NCI-H1417 treated with DMSO at 0.1 percent for 48 hours (cell line): Measurements from ENCODE around the gene RASGRP4.
"Not testable (repeated sequence)": the region's sequence is repeated elsewhere in the genome, so short reads cannot be mapped to it uniquely, and the experiment has no call there.

ENCODE experiments used
- DNase-seq: peaks from one replicate; lab custom pipeline; 2025; lab: John Stamatoyannopoulos, UW

The RASGRP4 gene

DNA sequence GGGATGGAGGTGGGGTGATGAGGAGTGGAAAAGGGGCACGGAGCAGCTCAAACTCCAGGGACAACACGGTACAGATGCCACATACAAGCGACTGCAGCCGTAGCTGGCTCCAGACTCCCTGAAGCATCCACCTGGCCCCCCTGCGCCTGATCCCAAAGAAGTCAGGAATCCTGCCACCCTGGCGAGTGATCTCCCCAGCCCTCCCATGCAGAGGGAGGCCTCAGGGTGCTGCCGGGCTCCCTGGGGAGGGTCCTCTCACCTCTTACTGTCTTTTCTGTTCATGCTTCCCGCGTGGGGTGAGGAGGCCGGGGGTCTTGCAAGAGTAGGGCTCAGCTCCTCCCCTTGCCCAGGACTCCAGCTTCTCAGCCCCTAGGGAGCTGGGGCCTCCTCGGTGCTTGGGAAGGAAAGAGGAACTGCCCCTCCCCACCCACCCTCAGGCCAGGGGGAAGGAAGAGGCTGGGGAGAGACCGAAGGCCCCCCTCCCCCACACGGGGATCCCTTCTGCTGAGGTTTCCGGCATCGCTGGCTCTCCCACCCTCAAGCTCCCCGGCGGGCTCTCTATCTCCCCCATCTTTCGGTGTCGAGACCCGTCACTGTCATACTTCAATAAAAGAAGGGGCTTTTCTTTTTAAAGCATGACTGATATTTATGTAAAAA lies at the start of gene RASGRP4:
TSS of gene RASGRP4 (minus strand) at position 410 of the 657 bp plus-strand sequence. CDS start at position 282, 128 bp downstream.
- DNase-seq = no peak

DNA sequence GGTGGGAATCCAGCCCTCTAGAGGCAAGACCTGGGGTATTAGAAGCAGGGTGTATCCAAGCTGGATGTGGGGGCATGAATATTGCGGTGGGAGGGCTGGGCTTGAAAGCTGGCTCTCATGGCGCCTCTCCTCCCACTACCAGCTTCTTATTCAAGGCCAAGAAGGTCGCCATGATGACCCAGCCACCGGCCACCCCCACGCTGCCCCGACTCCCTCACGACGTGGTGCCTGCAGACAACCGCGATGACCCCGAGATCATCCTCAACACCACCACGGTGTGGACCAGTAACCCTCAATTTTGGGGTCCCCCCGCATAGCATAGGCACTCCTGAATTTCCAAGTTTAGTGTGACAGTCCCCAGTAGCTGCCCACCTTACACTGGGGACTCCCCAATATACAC lies 49.2 kb upstream of the RASGRP4 start:
- no peak for DNase-seq

DNA sequence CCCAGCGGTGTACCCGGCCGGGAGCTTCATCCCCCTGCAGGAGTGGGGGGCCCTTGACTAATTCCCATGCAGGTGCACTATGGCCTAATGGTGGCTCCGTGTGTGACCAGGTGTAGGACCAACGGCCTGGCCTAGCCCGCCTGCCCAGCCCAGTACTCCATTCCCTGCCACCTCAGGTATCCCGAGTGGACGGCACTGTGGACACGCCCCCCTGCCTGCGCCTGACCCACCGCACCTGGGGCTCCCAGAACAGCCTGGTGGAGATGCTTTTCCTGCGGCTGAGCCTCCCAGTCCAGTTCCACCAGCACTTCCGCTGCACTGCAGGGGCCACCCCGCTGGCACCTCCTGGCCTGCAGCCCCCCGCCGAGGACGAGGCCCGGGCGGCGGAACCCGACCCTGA lies 47.2 kb upstream of the RASGRP4 start:
- no peak for DNase-seq

DNA sequence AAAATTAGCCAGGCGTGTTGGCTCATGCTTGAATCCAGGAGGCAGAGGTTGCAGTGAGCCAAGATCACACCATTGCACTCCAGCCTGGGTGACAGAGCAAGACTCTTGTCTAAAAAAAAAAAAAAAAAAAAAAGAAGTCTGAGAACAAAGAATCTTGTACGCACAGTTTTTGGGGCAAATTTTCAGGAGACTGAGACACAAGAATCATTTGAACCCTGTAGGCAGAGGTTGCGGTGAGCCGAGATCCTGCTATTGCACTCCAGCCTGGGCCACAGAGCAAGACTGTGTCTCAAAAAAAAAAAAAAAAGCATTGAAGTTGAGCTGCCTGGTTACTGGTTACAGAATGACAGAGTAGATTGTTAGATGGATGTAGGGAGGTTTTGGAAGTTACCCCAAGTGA lies 46.7 kb upstream of the RASGRP4 start:
- not testable (repeated sequence) for DNase-seq

GRCh38 chr19:38470788-38471480 lies 44.9 kb upstream of the RASGRP4 start:
- no peak for DNase-seq

DNA sequence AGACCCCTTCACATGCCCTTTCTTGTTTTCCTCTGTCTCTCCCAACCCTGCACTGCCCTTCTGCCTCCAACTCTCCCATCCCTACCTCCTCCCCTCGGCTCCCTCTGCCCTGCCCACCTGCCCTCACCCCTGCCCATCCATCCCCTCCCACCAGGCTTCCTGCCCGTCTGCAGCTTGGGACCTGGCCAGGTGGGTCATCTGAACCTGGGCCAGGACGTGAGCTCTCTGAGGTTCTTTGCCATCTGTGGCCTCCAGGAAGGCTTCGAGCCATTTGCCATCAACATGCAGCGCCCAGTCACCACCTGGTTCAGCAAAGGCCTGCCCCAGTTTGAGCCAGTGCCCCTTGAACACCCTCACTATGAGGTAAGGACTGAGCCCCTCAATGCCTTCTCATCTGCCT lies 43.1 kb upstream of the RASGRP4 start:
- DNase-seq = no peak

DNA sequence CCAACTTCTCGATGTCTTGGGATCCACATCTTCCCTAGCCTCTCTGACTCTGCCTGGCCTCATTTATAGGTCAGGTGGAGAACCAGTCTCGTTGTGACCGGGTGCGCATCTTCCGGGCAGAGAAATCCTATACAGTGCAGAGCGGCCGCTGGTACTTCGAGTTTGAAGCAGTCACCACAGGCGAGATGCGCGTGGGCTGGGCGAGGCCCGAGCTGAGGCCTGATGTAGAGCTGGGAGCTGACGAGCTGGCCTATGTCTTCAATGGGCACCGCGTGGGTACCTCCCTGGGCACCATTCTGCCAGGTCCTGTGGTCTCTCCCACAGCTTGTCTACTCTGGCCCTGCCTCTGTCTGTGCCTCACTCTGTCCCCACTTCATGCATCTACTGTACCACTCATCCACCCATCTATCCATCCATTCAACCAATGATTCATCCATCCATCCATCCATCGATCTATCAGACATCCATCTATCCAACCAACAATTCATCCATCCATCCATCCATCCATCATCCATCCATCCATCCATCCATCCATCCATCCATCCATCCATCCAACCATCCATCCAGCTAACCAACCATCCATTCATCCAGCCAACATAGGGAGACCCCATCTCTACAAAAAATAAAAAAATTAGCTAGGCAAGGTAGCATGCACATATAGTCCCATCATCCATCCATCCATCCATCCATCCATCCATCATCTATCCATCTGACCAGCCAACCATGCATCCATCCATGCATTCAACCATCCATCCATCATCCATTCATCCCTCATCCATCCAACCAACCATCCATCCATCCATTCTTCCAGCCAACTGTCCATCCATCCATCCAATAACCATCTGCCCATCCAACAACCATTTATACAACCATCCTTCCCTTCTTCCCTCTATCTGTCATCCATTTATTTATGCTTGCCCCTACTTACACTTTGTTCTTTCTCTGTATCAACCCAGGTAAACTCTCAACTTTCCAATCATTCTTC lies 41.8 kb upstream of the RASGRP4 start:
- DNase-seq = no peak

- no peak for DNase-seq
Observed at GRCh38 chr19:38466050-38466449, 40.0 kb upstream of the RASGRP4 start.

GRCh38 chr19:38464421-38465082 lies 38.5 kb upstream of the RASGRP4 start:
- no peak for DNase-seq

DNA sequence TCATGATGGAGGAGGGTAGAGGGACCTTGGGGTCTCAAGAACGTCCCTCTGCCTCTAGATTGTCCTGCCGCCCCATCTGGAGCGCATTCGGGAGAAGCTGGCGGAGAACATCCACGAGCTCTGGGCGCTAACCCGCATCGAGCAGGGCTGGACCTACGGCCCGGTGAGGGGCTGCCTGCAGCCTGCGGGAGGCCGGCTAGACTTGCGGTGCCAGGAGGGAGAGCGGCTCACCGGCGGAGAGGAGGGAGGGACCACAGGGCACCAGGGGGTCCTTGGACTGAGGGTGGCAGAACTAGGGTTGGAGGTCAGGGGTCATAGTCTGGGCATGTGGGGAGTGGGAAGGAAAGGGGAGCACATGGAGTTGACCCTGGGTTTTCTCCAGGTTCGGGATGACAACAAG lies 37.3 kb upstream of the RASGRP4 start:
- no peak for DNase-seq

DNA sequence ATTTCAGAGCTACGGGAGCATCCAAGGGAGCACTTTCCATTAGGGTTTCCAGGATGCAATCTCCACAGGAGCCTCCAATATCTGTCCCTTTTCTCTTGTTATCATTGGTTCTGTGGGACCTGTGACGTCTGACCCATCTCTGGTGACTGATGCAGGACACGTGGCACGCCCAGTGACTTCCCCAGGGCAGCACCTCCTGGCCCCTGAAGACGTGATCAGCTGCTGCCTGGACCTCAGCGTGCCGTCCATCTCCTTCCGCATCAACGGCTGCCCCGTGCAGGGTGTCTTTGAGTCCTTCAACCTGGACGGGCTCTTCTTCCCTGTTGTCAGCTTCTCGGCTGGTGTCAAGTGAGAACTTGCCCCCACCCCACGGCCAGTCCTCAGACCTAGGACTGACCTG lies 33.0 kb upstream of the RASGRP4 start:
- DNase-seq = no peak

DNA sequence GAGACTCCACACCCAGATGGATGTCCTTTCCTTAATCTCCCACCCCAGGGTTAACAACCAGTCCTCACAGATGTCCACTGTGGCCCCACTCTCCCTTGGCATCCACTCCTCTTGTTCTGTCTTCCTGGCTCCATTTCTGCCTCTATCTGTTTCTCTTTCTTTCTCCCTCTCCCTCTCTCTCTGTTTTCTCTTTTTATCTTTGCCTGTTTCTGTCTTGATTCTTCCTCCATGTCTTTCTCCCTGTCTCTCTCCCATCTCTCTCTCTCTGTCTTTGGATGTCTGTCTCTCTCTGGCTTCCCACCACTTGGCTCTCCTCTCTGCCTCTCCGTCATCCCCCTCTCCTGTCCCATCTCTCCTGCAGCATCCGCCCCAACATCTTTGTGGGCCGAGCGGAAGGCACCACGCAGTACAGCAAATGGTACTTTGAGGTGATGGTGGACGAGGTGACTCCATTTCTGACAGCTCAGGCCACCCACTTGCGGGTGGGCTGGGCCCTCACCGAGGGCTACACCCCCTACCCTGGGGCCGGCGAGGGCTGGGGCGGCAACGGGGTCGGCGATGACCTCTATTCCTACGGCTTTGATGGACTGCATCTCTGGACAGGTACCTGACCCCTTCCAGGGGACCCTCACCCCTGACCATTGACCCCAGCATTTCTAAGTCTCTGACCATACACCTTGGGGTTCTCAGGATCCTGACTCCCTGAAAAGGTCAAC lies 31.8 kb upstream of the RASGRP4 start:
- no peak for DNase-seq

GRCh38 chr19:38457202-38457601 lies 31.2 kb upstream of the RASGRP4 start:
- DNase-seq = no peak

DNA sequence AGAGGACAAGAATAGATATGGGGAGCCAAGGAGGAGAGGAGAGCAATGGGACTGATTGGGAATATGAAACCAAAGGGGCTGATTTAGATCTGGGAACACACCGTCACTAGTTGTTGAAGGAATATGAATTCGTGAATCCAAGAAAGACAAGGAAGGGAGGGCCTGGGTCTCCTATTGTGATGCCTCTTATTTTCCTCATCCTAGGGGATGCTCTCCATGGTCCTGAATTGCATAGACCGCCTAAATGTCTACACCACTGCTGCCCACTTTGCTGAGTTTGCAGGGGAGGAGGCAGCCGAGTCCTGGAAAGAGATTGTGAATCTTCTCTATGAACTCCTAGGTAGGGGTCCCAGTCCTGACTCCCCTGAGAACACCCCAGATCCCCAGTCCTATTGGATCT lies 29.0 kb upstream of the RASGRP4 start:
- DNase-seq = no peak

- no peak for DNase-seq
Observed at GRCh38 chr19:38453596-38453995, 27.6 kb upstream of the RASGRP4 start.

DNA sequence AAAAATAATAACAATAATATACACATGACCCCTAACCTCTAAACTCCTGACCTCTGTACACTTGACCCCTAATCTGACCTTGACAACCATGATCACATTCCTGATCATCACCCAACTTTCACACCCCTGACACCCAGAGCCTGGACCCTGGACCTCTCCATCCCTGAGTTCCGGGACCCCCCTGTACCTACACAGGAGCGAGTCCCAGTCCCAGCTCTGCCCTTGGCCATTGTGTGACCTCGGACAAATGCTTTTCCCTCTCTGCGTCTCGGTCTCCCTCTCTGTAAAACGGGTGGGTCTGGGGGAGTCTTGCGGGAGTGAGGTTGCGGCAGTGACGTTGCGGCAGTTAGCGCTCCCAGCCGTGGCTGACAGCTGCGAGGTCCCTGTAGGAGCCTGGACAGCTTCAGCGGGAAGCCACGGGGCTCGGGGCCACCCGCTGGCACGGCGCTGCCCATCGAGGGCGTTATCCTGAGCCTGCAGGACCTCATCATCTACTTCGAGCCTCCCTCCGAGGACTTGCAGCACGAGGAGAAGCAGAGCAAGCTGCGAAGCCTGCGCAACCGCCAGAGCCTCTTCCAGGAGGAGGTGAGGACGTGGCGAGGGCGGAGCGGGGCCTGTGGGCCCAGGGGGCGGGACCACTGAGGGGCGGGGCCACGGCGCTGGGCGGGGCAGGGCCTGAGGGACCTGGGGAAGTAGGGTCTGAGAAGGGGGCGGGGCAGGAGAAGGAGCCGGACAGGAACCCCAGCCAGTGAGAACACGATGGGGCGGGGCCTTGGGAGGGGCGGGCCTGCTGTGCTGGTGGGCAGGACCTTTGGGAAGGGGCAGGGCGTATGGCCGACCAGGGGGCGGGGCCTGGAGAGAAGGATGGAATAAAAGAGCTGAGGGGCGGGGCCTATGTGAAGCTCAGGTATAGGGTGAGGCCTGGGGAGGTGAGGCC lies 26.7 kb upstream of the RASGRP4 start:
- DNase-seq = no peak

DNA sequence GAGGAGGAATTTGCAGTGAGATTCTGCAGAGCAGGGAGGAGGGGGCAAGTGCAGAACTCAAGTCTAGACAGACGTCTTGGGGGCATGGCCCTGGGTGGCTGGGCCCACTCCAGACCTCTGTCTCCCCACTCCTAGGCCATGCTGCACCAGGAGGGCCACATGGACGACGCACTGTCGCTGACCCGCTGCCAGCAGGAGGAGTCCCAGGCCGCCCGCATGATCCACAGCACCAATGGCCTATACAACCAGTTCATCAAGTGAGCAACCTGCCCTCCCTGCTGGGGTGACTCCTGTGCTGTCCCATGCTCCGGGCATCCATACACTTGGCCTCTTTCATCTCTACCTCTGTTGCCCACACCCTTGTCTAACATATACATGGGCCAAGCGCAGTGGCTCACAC lies 25.6 kb upstream of the RASGRP4 start:
- no peak for DNase-seq

GRCh38 chr19:38451036-38451435 lies 25.0 kb upstream of the RASGRP4 start:
- DNase-seq = no peak

DNA sequence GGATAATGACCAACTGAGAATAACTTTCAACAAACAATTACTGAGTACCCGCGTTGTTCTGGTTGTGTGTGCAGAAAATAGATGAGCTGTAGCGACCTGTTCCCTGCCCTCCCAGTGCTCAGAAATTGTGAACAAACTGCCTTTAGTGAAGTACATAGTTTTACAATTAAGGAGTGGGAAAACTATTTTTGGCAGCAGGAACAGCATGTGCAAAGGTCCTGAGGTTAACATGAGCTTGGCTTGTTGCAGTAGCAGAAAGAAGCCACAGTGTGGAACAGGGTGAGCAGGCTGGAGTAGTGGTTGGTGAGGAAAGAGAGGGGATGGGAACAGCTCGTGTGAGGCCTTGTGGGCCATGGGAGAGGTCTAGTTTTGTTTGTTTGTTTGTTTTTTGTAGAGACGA lies 23.5 kb upstream of the RASGRP4 start:
- DNase-seq = no peak

DNA sequence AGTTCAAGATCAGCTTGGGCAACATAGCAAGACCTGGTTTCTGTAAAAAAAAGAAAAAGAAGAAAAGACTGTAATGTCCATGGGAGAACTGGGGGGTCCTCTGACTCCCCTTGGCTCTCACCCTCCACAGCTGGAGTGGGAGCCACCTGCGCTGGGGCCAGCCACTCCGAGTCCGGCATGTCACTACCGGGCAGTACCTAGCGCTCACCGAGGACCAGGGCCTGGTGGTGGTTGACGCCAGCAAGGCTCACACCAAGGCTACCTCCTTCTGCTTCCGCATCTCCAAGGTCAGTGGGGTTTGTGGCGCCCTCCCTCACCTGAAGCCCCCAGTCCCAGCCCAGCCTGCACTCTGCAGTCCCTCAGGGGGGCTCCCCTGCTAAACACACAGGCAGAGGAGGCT lies 22.2 kb upstream of the RASGRP4 start:
- DNase-seq = no peak
